H9 (cell line): ENCODE data around the gene SAC3D1. TPM values are rescaled to one million over a fixed set of nuclear protein-coding genes. Genes with fewer than 3 reads are reported as not detected.

Experiments
- DNase-seq: peaks from one replicate; pipeline ENCODE4 v3.0.0-alpha.2; 2017
- H2AFZ ChIP-seq: one replicate; pipeline ENCODE4 v1.6.1; 2013; ENCODE audit warnings: mild to moderate bottlenecking, low read length, control low read depth, moderate library complexity
- H2AK5ac ChIP-seq: 2 replicates; pipeline ENCODE4 v1.6.1; 2013; ENCODE audit warnings: low read length, control low read depth, mixed read lengths; ENCODE audit not compliant: insufficient read length
- H2BK120ac ChIP-seq: one replicate; pipeline ENCODE4 v1.6.1; 2013; ENCODE audit warnings: low read depth, mild to moderate bottlenecking, low read length, control low read depth, inconsistent platforms; ENCODE audit not compliant: poor library complexity, severe bottlenecking
- H2BK12ac ChIP-seq: 2 replicates; pipeline ENCODE4 v1.6.1; 2013; ENCODE audit warnings: low read length, control low read depth, mixed read lengths, low read depth; ENCODE audit not compliant: insufficient read length
- H2BK15ac ChIP-seq: 2 replicates; pipeline ENCODE4 v1.6.1; 2013; ENCODE audit warnings: low read depth, low read length, control low read depth
- H2BK20ac ChIP-seq: one replicate; pipeline ENCODE4 v1.6.1; 2013; ENCODE audit warnings: low read depth, mild to moderate bottlenecking, low read length, control low read depth, inconsistent platforms; ENCODE audit not compliant: poor library complexity, severe bottlenecking
- H2BK5ac ChIP-seq: 2 replicates; pipeline ENCODE4 v1.6.1; 2013; ENCODE audit warnings: low read length, control low read depth, mixed read lengths; ENCODE audit not compliant: insufficient read length
- H3K14ac ChIP-seq: 2 replicates; pipeline ENCODE4 v1.6.1; 2013; ENCODE audit warnings: low read length, control low read depth; ENCODE audit not compliant: insufficient read depth
- H3K18ac ChIP-seq: 2 replicates; pipeline ENCODE4 v1.6.1; 2013; ENCODE audit warnings: low read depth, mild to moderate bottlenecking, mixed read lengths, low read length, control low read depth; ENCODE audit not compliant: insufficient read length
- H3K23ac ChIP-seq: 2 replicates; pipeline ENCODE4 v1.6.1; 2013; ENCODE audit warnings: low read length, control low read depth, mixed read lengths, low read depth; ENCODE audit not compliant: insufficient read length
- H3K23me2 ChIP-seq: 2 replicates; pipeline ENCODE4 v1.6.1; 2013; ENCODE audit warnings: low read depth, mild to moderate bottlenecking, mixed read lengths, low read length, control low read depth; ENCODE audit not compliant: insufficient read length, poor library complexity, severe bottlenecking
- H3K27ac ChIP-seq: 2 replicates; pipeline ENCODE4 v1.5.1; 2013; ENCODE audit warnings: low read length, control low read depth, mixed read lengths, low read depth; ENCODE audit not compliant: insufficient read length
- H3K27me3 ChIP-seq: 2 replicates; pipeline ENCODE4 v1.6.1; 2013; ENCODE audit warnings: low read length, control low read depth, inconsistent platforms; ENCODE audit not compliant: insufficient read depth
- H3K4ac ChIP-seq: 2 replicates; pipeline ENCODE4 v1.6.1; 2013; ENCODE audit warnings: low read depth, mild to moderate bottlenecking, control low read depth, inconsistent platforms, low read length, moderate library complexity
- H3K4me1 ChIP-seq: 2 replicates; pipeline ENCODE4 v1.6.1; 2013; ENCODE audit warnings: low read length, control low read depth, inconsistent platforms; ENCODE audit not compliant: insufficient read depth
- H3K4me2 ChIP-seq: 2 replicates; pipeline ENCODE4 v1.6.1; 2013; ENCODE audit warnings: low read length, control low read depth, mixed read lengths; ENCODE audit not compliant: insufficient read length, insufficient read depth
- H3K56ac ChIP-seq: 2 replicates; pipeline ENCODE4 v1.6.1; 2013; ENCODE audit warnings: low read depth, mild to moderate bottlenecking, mixed read lengths, low read length, control low read depth; ENCODE audit not compliant: insufficient read length
- H3K79me1 ChIP-seq: 2 replicates; pipeline ENCODE4 v1.6.1; 2013; ENCODE audit warnings: low read depth, mild to moderate bottlenecking, moderate library complexity, low read length, control low read depth, inconsistent platforms; ENCODE audit not compliant: insufficient read depth, poor library complexity, severe bottlenecking
- H3K79me2 ChIP-seq: 2 replicates; pipeline ENCODE4 v1.6.1; 2013; ENCODE audit warnings: low read length, control low read depth, inconsistent platforms; ENCODE audit not compliant: insufficient read depth
- H3K9ac ChIP-seq: 2 replicates; pipeline ENCODE4 v1.6.1; 2013; ENCODE audit warnings: low read length, control low read depth, mixed read lengths; ENCODE audit not compliant: insufficient read length; ENCODE audit errors: extremely low read depth
- H3K9me3 ChIP-seq: one replicate; pipeline ENCODE4 v1.6.1; 2013; ENCODE audit warnings: low read depth, low read length, inconsistent platforms; ENCODE audit not compliant: control insufficient read depth
- H3T11ph ChIP-seq: one replicate; pipeline ENCODE4 v1.6.1; 2013; ENCODE audit warnings: mild to moderate bottlenecking, low read length, control low read depth, inconsistent platforms
- H4K20me1 ChIP-seq: one replicate; pipeline ENCODE4 v1.6.1; 2013; ENCODE audit not compliant: control insufficient read depth, insufficient read length, insufficient read depth
- H4K5ac ChIP-seq: 2 replicates; pipeline ENCODE4 v1.6.1; 2013; ENCODE audit warnings: low read depth, mild to moderate bottlenecking, mixed read lengths, low read length, control low read depth; ENCODE audit not compliant: insufficient read length
- H4K8ac ChIP-seq: replicated peaks from 2 replicates; pipeline ENCODE4 v1.6.1; 2013; ENCODE audit warnings: low read length, control low read depth, mixed read lengths, low read depth; ENCODE audit not compliant: insufficient read length
- H4K91ac ChIP-seq: 2 replicates; pipeline ENCODE4 v1.6.1; 2013; ENCODE audit warnings: low read depth, mild to moderate bottlenecking, moderate library complexity, mixed read lengths, low read length, control low read depth; ENCODE audit not compliant: insufficient read length
- H3K27ac Mint-ChIP-seq, 3 experiments: 2 replicates in 2 of 3; 3 replicates in 1 of 3; pipeline ENCODE4 v1.8.0; 2020 to 2021; ENCODE audit warnings: mixed read lengths in 3 of 3, mild to moderate bottlenecking in 1 of 3, moderate library complexity in 1 of 3
- H3K27me3 Mint-ChIP-seq: 2 replicates; pipeline ENCODE4 v1.8.0; 2021; ENCODE audit warnings: low read depth, mild to moderate bottlenecking, moderate library complexity, mixed read lengths
- H3K36me3 Mint-ChIP-seq, 3 experiments: 2 replicates in 2 of 3; 3 replicates in 1 of 3; pipeline ENCODE4 v1.8.0; 2020 to 2021; ENCODE audit warnings: low read depth in 3 of 3, mixed read lengths in 3 of 3; ENCODE audit not compliant: insufficient read depth in 1 of 3
- H3K4me1 Mint-ChIP-seq, 2 experiments: 2 replicates each; pipeline ENCODE4 v1.8.0; 2020; ENCODE audit warnings: mixed read lengths in 2 of 2
- H3K4me3 Mint-ChIP-seq, 2 experiments: 2 replicates in 1 of 2; 3 replicates in 1 of 2; pipeline ENCODE4 v1.8.0; 2020 to 2021; ENCODE audit warnings: mild to moderate bottlenecking in 2 of 2, mixed read lengths in 2 of 2, moderate library complexity in 1 of 2
- H3K9me3 Mint-ChIP-seq, 2 experiments: 2 replicates in 1 of 2; 3 replicates in 1 of 2; pipeline ENCODE4 v1.8.0; 2020; ENCODE audit warnings: mild to moderate bottlenecking in 2 of 2, mixed read lengths in 2 of 2, moderate library complexity in 1 of 2
- WGBS: extraction: QIAGEN DNeasy Blood & Tissue Kit; methylation state at CpG from one replicate; pipeline ENCODE4 v1.1.7; 2013; ENCODE audit warnings: missing lambda C conversion rate, low lambda C conversion rate, mixed read lengths; ENCODE audit not compliant: insufficient read length; ENCODE audit errors: extremely low coverage; 5-methylcytosine and 5-hydroxymethylcytosine counted together
- total RNA-seq: library from RNA; stranded (reverse); gene quantifications from 2 replicates; pipeline ENCODE4 v1.2.1, GENCODE V29; 2021
- TF ChIP-seq, protein P1 (sequence below): fragments of 200-600 bp; sonication (generic); conservative IDR thresholded peaks from 3 replicates; pipeline ENCODE4 v1.8.0; 2021; ENCODE audit warnings: antibody characterized with exemption, mild to moderate bottlenecking

SAC3D1 gene
- total RNA-seq, 1 experiment from 2014 or later, result 20.7 TPM

DNA sequence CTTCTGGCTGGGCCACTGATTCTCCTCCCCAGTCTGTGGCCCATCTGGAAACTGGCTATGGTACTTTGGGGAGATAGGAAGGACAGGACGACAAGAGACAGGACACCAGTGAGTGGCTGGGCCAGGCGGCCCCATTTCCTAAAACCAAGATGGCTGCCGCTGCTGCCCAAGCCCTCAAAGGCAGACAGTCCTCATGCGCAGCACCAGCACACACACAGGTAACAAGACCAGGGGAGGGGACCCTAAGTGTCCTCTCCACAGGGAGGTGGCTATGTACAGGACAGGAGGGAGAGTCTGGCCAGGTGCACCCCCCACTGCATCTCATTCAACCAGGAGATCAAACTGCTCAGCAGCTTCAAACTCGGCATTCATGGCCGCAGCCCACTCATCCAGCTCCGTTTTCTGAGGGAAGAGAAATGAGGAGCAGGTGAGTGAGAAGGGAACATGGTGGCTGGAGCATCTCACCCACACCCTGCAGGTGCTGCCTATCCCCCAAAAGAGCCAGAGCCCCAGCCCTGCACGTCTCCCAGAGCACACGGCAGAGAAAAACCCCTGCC, 37.9 kb downstream of the SAC3D1 start:
- no peak overlapping the region for H3K18ac ChIP-seq
- H3K36me3 Mint-ChIP-seq, result peaks cover 48 to 74% (median 72%) of the 10 kb centered on the region in 3 experiments
- H3K9me3 ChIP-seq, result no peaks in the 10 kb centered on the region
- no peak overlapping the region for H2BK12ac ChIP-seq
- TF ChIP-seq, protein P1, sequence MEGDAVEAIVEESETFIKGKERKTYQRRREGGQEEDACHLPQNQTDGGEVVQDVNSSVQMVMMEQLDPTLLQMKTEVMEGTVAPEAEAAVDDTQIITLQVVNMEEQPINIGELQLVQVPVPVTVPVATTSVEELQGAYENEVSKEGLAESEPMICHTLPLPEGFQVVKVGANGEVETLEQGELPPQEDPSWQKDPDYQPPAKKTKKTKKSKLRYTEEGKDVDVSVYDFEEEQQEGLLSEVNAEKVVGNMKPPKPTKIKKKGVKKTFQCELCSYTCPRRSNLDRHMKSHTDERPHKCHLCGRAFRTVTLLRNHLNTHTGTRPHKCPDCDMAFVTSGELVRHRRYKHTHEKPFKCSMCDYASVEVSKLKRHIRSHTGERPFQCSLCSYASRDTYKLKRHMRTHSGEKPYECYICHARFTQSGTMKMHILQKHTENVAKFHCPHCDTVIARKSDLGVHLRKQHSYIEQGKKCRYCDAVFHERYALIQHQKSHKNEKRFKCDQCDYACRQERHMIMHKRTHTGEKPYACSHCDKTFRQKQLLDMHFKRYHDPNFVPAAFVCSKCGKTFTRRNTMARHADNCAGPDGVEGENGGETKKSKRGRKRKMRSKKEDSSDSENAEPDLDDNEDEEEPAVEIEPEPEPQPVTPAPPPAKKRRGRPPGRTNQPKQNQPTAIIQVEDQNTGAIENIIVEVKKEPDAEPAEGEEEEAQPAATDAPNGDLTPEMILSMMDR, result no peak
- H3K23me2 ChIP-seq, result peaks cover 5% of the 10 kb centered on the region
- no peak overlapping the region for H3T11ph ChIP-seq
- H3K4me2 ChIP-seq, result peak overlapping the region; percentile 1
- peaks cover 14 to 17% of the 10 kb centered on the region in 2 experiments for H3K4me1 Mint-ChIP-seq
- H4K20me1 ChIP-seq, result no peaks in the 10 kb centered on the region
- peak overlapping the region in 2 of 3 experiments; percentile 55 to 88; a peak in 3 of 7 replicates for H3K27ac Mint-ChIP-seq
- H4K8ac ChIP-seq, result no peak overlapping the region
- no peak overlapping the region for H3K27ac ChIP-seq
- H3K4me3 Mint-ChIP-seq, result no peak overlapping the region
- no peak overlapping the region for H3K9ac ChIP-seq
- no peak overlapping the region for H2AK5ac ChIP-seq
- H2BK120ac ChIP-seq, result no peak overlapping the region
- H3K9me3 Mint-ChIP-seq, result no peaks in the 10 kb centered on the region; a peak in 1 of 5 replicates
- no peak overlapping the region for H2AFZ ChIP-seq
- H2BK20ac ChIP-seq, result no peak overlapping the region
- no peaks in the 10 kb centered on the region for H3K4me1 ChIP-seq
- no peak overlapping the region for H3K4ac ChIP-seq
- H3K14ac ChIP-seq, result no peak overlapping the region
- H3K56ac ChIP-seq, result no peak overlapping the region
- no peak overlapping the region for H4K5ac ChIP-seq
- H3K23ac ChIP-seq, result no peak overlapping the region
- H4K91ac ChIP-seq, result no peak overlapping the region
- H3K79me2 ChIP-seq, result peaks cover 8% of the 10 kb centered on the region; the same call in 1 of the 2 replicates
- no peak overlapping the region for H2BK5ac ChIP-seq
- peaks cover 13% of the 10 kb centered on the region for H3K79me1 ChIP-seq
- H3K27me3 ChIP-seq, result no peaks in the 10 kb centered on the region
- no peak for DNase-seq
- H3K27me3 Mint-ChIP-seq, result no peaks in the 10 kb centered on the region
- no CpG with 5 or more reads among the region's 9 CpGs for WGBS
- no peak overlapping the region for H2BK15ac ChIP-seq
